Panc1 (cell line): ENCODE results near the gene SDSL. TPM values are rescaled to one million over a fixed set of nuclear protein-coding genes. Genes with fewer than 3 reads are reported as not detected.

Experiments
- ATAC-seq: fragments of 200-7000 bp; cut with Tn5 transposase; 2 replicates; pipeline ENCODE4 v1.9.1; 2020; ENCODE audit warnings: mild to moderate bottlenecking, moderate library complexity
- BruUV-seq: library from RNA; stranded (reverse); fragments of 400-500 nt; replicated peaks from 2 replicates; lab custom pipeline; 2021; lab: Mats Ljungman, UMichigan
- CTCF ChIA-PET: fragments of 300-600 bp; sonication (Branson Sonifier 250); formaldehyde crosslinking; loops from one replicate; lab custom pipeline; 2022; ENCODE audit warnings: antibody characterized with exemption; lab: Charles Lee
- POLR2A ChIA-PET: fragments of 300-600 bp; sonication (Branson Sonifier 250); formaldehyde crosslinking; loops from one replicate; lab custom pipeline; 2022; ENCODE audit warnings: antibody characterized with exemption; lab: Charles Lee
- DNase-seq: peaks from one replicate; pipeline ENCODE4 v3.0.0-alpha.2; 2010; ENCODE audit warnings: low read depth, low spot score
- H3K27ac ChIP-seq: 2 replicates; pipeline ENCODE4 v1.5.1; 2011; ENCODE audit warnings: mild to moderate bottlenecking, low read length, inconsistent platforms
- H3K27me3 ChIP-seq: fragments of 200-500 bp; sonication (Bioruptor generic); 2 replicates; pipeline ENCODE4 v1.6.0; 2014; ENCODE audit warnings: low read length, inconsistent platforms; ENCODE audit not compliant: control insufficient read depth, insufficient read depth
- H3K36me3 ChIP-seq: fragments of 200-500 bp; sonication (Bioruptor generic); 2 replicates; pipeline ENCODE4 v1.5.1; 2014; ENCODE audit warnings: inconsistent platforms, mild to moderate bottlenecking, low read length, moderate library complexity; ENCODE audit not compliant: control insufficient read depth, insufficient read depth
- H3K4me1 ChIP-seq: 2 replicates; pipeline ENCODE4 v1.5.1; 2011; ENCODE audit warnings: inconsistent platforms, mild to moderate bottlenecking, low read length, moderate library complexity; ENCODE audit not compliant: control insufficient read depth, insufficient read depth
- H3K4me3 ChIP-seq, 2 experiments: 2 replicates each; pipeline ENCODE4 v1.5.1; 2011 to 2012; ENCODE audit warnings: low read depth in 2 of 2, low read length in 2 of 2, mild to moderate bottlenecking in 2 of 2, inconsistent platforms in 1 of 2, moderate library complexity in 1 of 2
- H3K9me3 ChIP-seq: fragments of 200-500 bp; sonication (Bioruptor generic); 2 replicates; pipeline ENCODE4 v1.5.1; 2014; ENCODE audit warnings: low read depth, mild to moderate bottlenecking, inconsistent platforms, low read length, moderate library complexity; ENCODE audit not compliant: control insufficient read depth, insufficient read depth
- CTCF ChIP-seq: fragments of 450-650 bp; IDR thresholded peaks from 2 replicates; pipeline ENCODE4 v1.5.1; 2017; ENCODE audit warnings: mild to moderate bottlenecking
- POLR2AphosphoS5 ChIP-seq: IDR thresholded peaks from 2 replicates; pipeline ENCODE4 v1.6.1; 2012; ENCODE audit warnings: mild to moderate bottlenecking, low read depth, low read length, moderate library complexity
- SIN3A ChIP-seq: IDR thresholded peaks from 2 replicates; pipeline ENCODE4 v1.6.1; 2012; ENCODE audit warnings: low read depth, mild to moderate bottlenecking, low read length, moderate library complexity, borderline replicate concordance; ENCODE audit not compliant: insufficient read depth
- TCF7L2 ChIP-seq: IDR thresholded peaks from 2 replicates; pipeline ENCODE4 v1.6.1; 2011; ENCODE audit warnings: mild to moderate bottlenecking, low read depth, low read length, inconsistent platforms
- in situ Hi-C: cut with HindIII; loops from 2 replicates; pipeline ENCODE4 v1.10.0; 2016; ENCODE audit warnings: low sequenced_read_pairs, low pct_unique_long_range_greater_than_20kb
- intact Hi-C: fragments of 100-400 bp; cut with micrococcal nuclease; formaldehyde crosslinking; loops from one replicate; pipeline ENCODE4 v1.10.0; 2022; ENCODE audit not compliant: unreplicated experiment
- total RNA-seq: library from RNA; stranded (reverse); gene quantifications from one replicate; pipeline ENCODE4 v1.2.1, GENCODE V29; 2021; ENCODE audit not compliant: unreplicated experiment
- TF ChIP-seq, protein P1 (sequence below), 2 experiments: IDR thresholded peaks; 2 replicates each; pipeline ENCODE4 v1.6.1; 2011 to 2012; ENCODE audit warnings: low read depth in 2 of 2, control low read depth in 1 of 2, low read length in 1 of 2, mild to moderate bottlenecking in 1 of 2, moderate library complexity in 1 of 2; ENCODE audit not compliant: insufficient read depth in 1 of 2

Gene SDSL
- total RNA-seq, 1 experiment from 2014 or later = 5.8 TPM

- POLR2A ChIA-PET = no interaction called here
- ATAC-seq = no peak
- no peak for TF ChIP-seq TCF7L2
- TF ChIP-seq, protein P1, sequence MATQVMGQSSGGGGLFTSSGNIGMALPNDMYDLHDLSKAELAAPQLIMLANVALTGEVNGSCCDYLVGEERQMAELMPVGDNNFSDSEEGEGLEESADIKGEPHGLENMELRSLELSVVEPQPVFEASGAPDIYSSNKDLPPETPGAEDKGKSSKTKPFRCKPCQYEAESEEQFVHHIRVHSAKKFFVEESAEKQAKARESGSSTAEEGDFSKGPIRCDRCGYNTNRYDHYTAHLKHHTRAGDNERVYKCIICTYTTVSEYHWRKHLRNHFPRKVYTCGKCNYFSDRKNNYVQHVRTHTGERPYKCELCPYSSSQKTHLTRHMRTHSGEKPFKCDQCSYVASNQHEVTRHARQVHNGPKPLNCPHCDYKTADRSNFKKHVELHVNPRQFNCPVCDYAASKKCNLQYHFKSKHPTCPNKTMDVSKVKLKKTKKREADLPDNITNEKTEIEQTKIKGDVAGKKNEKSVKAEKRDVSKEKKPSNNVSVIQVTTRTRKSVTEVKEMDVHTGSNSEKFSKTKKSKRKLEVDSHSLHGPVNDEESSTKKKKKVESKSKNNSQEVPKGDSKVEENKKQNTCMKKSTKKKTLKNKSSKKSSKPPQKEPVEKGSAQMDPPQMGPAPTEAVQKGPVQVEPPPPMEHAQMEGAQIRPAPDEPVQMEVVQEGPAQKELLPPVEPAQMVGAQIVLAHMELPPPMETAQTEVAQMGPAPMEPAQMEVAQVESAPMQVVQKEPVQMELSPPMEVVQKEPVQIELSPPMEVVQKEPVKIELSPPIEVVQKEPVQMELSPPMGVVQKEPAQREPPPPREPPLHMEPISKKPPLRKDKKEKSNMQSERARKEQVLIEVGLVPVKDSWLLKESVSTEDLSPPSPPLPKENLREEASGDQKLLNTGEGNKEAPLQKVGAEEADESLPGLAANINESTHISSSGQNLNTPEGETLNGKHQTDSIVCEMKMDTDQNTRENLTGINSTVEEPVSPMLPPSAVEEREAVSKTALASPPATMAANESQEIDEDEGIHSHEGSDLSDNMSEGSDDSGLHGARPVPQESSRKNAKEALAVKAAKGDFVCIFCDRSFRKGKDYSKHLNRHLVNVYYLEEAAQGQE (IDR thresholded peaks at IDR 0.05; ENCODE audit: insufficient read depth in 1 of 2, low read depth in 2 of 2, low read length in 1 of 2) = no peak
- TF ChIP-seq POLR2AphosphoS5 = no peak
- TF ChIP-seq SIN3A = no peak
- no peak for TF ChIP-seq CTCF
- Histone ChIP-seq H3K4me3 (no peak overlapping the region), H3K27ac (no peak overlapping the region), H3K36me3 (no peaks in the 10 kb centered on the region), H3K9me3 (no peaks in the 10 kb centered on the region), H3K27me3 (no peaks in the 10 kb centered on the region), H3K4me1 (no peaks in the 10 kb centered on the region)
- no TSS peak for BruUV-seq
- intact Hi-C loops (no loop called here), in situ Hi-C loops (no loop called here)
- CTCF ChIA-PET = no interaction called here
- no peak for DNase-seq
Measured at GRCh38 chr12:113416091-113416754, 6.0 kb upstream of the SDSL start.

- ATAC-seq (no peak), DNase-seq (no peak)
- Histone ChIP-seq H3K4me3 (no peak overlapping the region), H3K27me3 (no peaks in the 10 kb centered on the region), H3K36me3 (no peaks in the 10 kb centered on the region; the same call in 1 of the 2 replicates), H3K9me3 (no peaks in the 10 kb centered on the region), H3K27ac (no peak overlapping the region), H3K4me1 (no peaks in the 10 kb centered on the region; the same call in 1 of the 2 replicates)
- CTCF ChIA-PET = interaction anchor here (0.7 kb wide), 1 partner anchor 157 kb away, joined by 3 read pairs; no protein-coding TSS in a partner anchor
- intact Hi-C loops (no loop called here), in situ Hi-C loops (no loop called here)
- POLR2A ChIA-PET = interaction anchor here (0.7 kb wide), 1 partner anchor 634 kb away, joined by 14 read pairs; no protein-coding TSS in a partner anchor
- no TSS peak for BruUV-seq
- TF ChIP-seq POLR2AphosphoS5 (no peak), TCF7L2 (no peak), CTCF (no peak), SIN3A (no peak)
- TF ChIP-seq, protein P1 (IDR thresholded peaks at IDR 0.05; ENCODE audit: insufficient read depth in 1 of 2, low read depth in 2 of 2, low read length in 1 of 2) = no peak
Measured at GRCh38 chr12:113418213-113418879, 3.8 kb upstream of the SDSL start.
